ENCODE measurements around the gene ENPP5. TPM values are rescaled to one million over a fixed set of nuclear protein-coding genes. Genes with fewer than 3 reads are reported as not detected.
A peak's percentile ranks its signal among the peaks of the same experiment; 100 is the strongest.
"Not testable (repeated sequence)": the region's sequence is repeated elsewhere in the genome, so short reads cannot be mapped to it uniquely, and the experiment has no call there.

ENPP5 gene
- total and polyA plus RNA-seq, 7 experiments from 2014 or later: 0.50 to 1.7 (median 0.92) TPM; not detected in 2

DNA sequence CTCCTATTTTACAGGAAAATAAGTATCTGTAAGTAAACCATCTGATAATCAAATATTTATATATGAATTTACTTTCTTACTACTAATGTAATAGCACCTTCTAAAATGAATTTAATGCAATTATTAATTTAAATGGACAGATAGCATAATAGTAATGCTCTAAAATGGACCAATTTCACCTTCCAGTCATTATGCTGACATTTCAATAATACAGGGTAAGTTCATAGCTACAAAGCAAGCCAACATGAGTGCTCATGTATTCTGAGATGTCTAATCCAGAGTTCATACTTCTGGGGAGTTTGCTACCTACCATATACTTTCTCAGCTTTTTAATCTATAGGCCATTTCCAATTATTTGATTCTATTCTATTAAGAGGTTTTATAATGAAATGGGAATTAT lies 11.6 kb downstream of the ENPP5 start:
- CTCF ChIA-PET: interaction anchor here (0.9 kb wide), 1 partner anchor 69 kb away, joined by 3 read pairs; no protein-coding TSS in a partner anchor
- no peaks in the 10 kb centered on the region for H3K9me3 ChIP-seq (ENCODE audit: control insufficient read depth in 2 of 3, low read length in 3 of 3)
- ATAC-seq (no peak), DNase-seq (no peak)
- H3K4me3 ChIP-seq (ENCODE audit: low read length): no peak overlapping the region
- no peaks in the 10 kb centered on the region for H3K36me3 ChIP-seq (ENCODE audit: control insufficient read depth in 2 of 3, insufficient read depth in 3 of 3, low read length in 3 of 3)
- H3K27me3 ChIP-seq (ENCODE audit: control insufficient read depth in 2 of 2, insufficient read depth in 2 of 2, low read length in 2 of 2): no peaks in the 10 kb centered on the region
- intact Hi-C loops (cut with micrococcal nuclease): no loop called here
- no peak overlapping the region for H3K27ac Mint-ChIP-seq
- H3K4me3 Mint-ChIP-seq: no peak overlapping the region
- H3K4me1 ChIP-seq (ENCODE audit: control insufficient read depth in 2 of 2, insufficient read depth in 2 of 2, low read length in 2 of 2): no peaks in the 10 kb centered on the region
- H3K36me3 Mint-ChIP-seq: peaks cover 0 to 5% (median 4%) of the 10 kb centered on the region in 5 donors
- POLR2A ChIA-PET: no interaction called here
- H3K9me3 Mint-ChIP-seq: peaks cover 0 to 2% (median 0%) of the 10 kb centered on the region in 11 donors
- H3K27ac ChIP-seq (ENCODE audit: low read depth, low read length): no peak overlapping the region
- peaks cover 8 to 40% (median 33%) of the 10 kb centered on the region in 5 donors for H3K27me3 Mint-ChIP-seq
- H3K4me1 Mint-ChIP-seq: no peaks in the 10 kb centered on the region

DNA sequence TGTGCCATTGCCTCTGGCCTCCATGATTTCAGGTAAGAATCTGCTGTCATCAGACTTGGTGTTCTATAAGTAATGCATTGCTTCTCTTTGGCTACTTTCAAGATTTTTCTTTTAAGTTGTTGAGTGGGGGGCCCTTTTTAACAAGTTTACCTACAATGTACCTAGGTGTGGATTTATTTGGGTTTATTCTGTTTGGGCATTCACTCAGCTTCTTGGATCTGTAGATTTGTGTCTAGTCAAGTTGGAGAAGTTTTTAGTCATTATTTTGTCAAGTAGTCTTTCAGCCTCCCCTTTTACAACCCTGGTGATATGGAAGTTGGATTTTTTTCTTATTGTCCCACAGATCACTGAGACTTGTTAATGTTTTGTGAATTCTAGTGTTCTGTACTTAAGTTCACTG lies 14.1 kb downstream of the ENPP5 start:
- POLR2A ChIA-PET: no interaction called here
- no peaks in the 10 kb centered on the region for H3K36me3 ChIP-seq (ENCODE audit: control insufficient read depth in 2 of 3, insufficient read depth in 3 of 3, low read length in 3 of 3)
- intact Hi-C loops (cut with micrococcal nuclease): no loop called here
- Mint-ChIP-seq H3K4me1 (no peaks in the 10 kb centered on the region), H3K9me3 (peaks cover 0 to 2% (median 0%) of the 10 kb centered on the region in 11 donors), H3K36me3 (peaks cover 0 to 5% (median 0%) of the 10 kb centered on the region in 5 donors), H3K27ac (no peak overlapping the region), H3K4me3 (no peak overlapping the region), H3K27me3 (peaks cover 8 to 52% (median 33%) of the 10 kb centered on the region in 5 donors)
- no peak overlapping the region for H3K27ac ChIP-seq (ENCODE audit: low read depth, low read length)
- no peak for DNase-seq
- H3K9me3 ChIP-seq (ENCODE audit: control insufficient read depth in 2 of 3, low read length in 3 of 3): no peaks in the 10 kb centered on the region
- CTCF ChIA-PET: no interaction called here
- H3K27me3 ChIP-seq (ENCODE audit: control insufficient read depth in 2 of 2, insufficient read depth in 2 of 2, low read length in 2 of 2): no peaks in the 10 kb centered on the region
- no peaks in the 10 kb centered on the region for H3K4me1 ChIP-seq (ENCODE audit: control insufficient read depth in 2 of 2, insufficient read depth in 2 of 2, low read length in 2 of 2)
- ATAC-seq: no peak
- H3K4me3 ChIP-seq (ENCODE audit: low read length): no peak overlapping the region

DNA sequence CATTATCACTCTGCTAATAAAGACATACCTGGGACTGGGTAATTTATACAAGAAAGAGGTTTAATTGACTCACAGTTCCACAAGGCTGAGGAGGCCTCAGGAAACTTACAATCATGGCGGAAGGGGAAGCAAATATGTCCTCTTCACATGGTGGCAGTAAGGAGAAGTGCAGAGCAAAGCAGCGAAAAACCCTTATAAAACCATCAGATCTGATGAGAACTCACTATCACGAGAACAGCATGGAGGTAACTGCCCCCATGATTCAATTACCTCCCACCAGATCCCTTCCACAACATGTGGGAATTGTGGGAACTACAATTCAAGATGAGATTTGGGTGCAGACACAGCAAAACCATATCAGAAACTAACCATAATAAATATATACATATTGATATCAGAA lies 21.7 kb downstream of the ENPP5 start:
- H3K36me3 ChIP-seq (ENCODE audit: control insufficient read depth in 2 of 3, insufficient read depth in 3 of 3, low read length in 3 of 3); intact Hi-C loops (cut with micrococcal nuclease); H3K9me3 Mint-ChIP-seq; DNase-seq; POLR2A ChIA-PET; H3K4me3 ChIP-seq (ENCODE audit: low read length); H3K4me3 Mint-ChIP-seq; H3K4me1 Mint-ChIP-seq; H3K27me3 ChIP-seq (ENCODE audit: control insufficient read depth in 2 of 2, insufficient read depth in 2 of 2, low read length in 2 of 2); CTCF ChIA-PET; H3K27ac Mint-ChIP-seq; ATAC-seq; H3K36me3 Mint-ChIP-seq; H3K4me1 ChIP-seq (ENCODE audit: control insufficient read depth in 2 of 2, insufficient read depth in 2 of 2, low read length in 2 of 2); H3K9me3 ChIP-seq (ENCODE audit: control insufficient read depth in 2 of 3, low read length in 3 of 3); H3K27ac ChIP-seq (ENCODE audit: low read depth, low read length): not testable (repeated sequence)
- peaks cover 0 to 29% (median 0%) of the 10 kb centered on the region in 5 donors for H3K27me3 Mint-ChIP-seq

DNA sequence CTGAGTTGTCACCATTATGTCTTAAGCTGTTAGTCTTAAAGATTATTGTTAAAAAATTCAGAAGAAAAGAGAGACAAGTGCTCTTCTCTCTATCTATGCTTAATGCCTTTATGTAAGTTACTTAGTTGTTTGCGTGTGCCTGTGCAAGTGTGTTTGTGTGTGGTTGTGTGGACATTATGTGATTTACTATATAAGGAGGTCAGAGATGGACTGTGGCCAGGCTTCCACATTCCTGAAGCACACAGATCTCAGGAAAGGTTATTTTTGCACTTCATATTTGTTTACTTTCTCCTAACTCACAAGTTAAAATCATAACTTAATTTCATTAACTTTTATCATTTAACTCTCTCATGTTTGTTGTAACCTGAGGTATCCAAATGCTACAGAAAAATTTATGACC lies 26.5 kb downstream of the ENPP5 start:
- Histone ChIP-seq H3K36me3 (ENCODE audit: control insufficient read depth in 2 of 3, insufficient read depth in 3 of 3, low read length in 3 of 3) (peaks cover 0 to 12% (median 0%) of the 10 kb centered on the region in 3 experiments), H3K4me1 (ENCODE audit: control insufficient read depth in 2 of 2, insufficient read depth in 2 of 2, low read length in 2 of 2) (no peaks in the 10 kb centered on the region), H3K27me3 (ENCODE audit: control insufficient read depth in 2 of 2, insufficient read depth in 2 of 2, low read length in 2 of 2) (no peaks in the 10 kb centered on the region), H3K27ac (ENCODE audit: low read depth, low read length) (no peak overlapping the region), H3K4me3 (ENCODE audit: low read length) (no peak overlapping the region), H3K9me3 (ENCODE audit: control insufficient read depth in 2 of 3, low read length in 3 of 3) (no peaks in the 10 kb centered on the region)
- Mint-ChIP-seq H3K4me3 (no peak overlapping the region), H3K27me3 (peaks cover 0 to 8% (median 0%) of the 10 kb centered on the region in 5 donors), H3K27ac (no peak overlapping the region), H3K4me1 (peaks cover 0 to 4% (median 0%) of the 10 kb centered on the region in 7 donors), H3K9me3 (no peaks in the 10 kb centered on the region), H3K36me3 (peaks cover 0 to 15% (median 5%) of the 10 kb centered on the region in 5 donors)
- DNase-seq (no peak), ATAC-seq (no peak)
- ChIA-PET CTCF (no interaction called here), POLR2A (no interaction called here)
- intact Hi-C loops (cut with micrococcal nuclease): no loop called here

DNA sequence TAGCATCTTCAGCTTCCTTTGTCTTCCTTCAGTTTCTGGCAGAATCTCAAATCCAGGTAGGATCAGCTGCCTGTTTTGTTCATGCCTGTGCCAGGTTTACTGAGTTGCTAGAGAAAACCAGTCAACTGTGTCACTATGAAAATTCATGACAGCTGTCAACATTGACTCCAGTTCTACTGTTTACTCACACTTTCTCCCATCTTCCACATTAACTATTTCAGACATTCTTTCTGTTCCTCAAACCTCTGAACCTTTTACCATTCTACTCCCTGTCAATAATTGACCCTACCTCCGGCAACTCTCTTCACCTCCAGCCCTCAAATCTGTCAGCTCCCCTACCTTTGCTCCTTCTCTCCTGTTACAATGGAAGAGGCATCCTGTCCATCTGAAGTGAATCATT lies 32.5 kb downstream of the ENPP5 start:
- Mint-ChIP-seq H3K4me3 (no peak overlapping the region), H3K27me3 (no peaks in the 10 kb centered on the region)

DNA sequence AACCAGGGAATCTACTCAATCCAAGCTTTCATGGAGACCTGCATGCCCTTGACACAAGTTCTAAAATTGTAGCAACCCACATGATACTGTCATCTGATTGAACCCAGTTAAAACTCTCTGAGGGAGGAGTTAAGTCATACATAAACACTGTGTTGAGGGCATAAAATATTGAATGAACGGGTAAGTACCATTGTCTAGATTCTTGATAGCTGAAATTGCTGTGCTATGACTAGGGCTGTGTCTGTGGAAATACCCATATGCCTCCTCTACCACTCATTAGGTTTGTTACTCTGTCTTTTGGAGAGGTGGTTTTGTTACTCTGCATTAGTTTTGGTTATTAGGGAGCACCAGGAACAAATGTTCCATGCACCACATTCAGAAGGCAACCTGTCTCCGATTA lies 33.4 kb downstream of the ENPP5 start:
- Histone ChIP-seq H3K27me3 (ENCODE audit: control insufficient read depth in 2 of 2, insufficient read depth in 2 of 2, low read length in 2 of 2) (no peaks in the 10 kb centered on the region), H3K4me3 (ENCODE audit: low read length) (no peak overlapping the region), H3K4me1 (ENCODE audit: control insufficient read depth in 2 of 2, insufficient read depth in 2 of 2, low read length in 2 of 2) (no peaks in the 10 kb centered on the region), H3K9me3 (ENCODE audit: control insufficient read depth in 2 of 3, low read length in 3 of 3) (no peaks in the 10 kb centered on the region), H3K27ac (ENCODE audit: low read depth, low read length) (no peak overlapping the region), H3K36me3 (ENCODE audit: control insufficient read depth in 2 of 3, insufficient read depth in 3 of 3, low read length in 3 of 3) (peaks cover 0 to 3% (median 0%) of the 10 kb centered on the region in 3 experiments)
- DNase-seq (no peak), ATAC-seq (no peak)
- intact Hi-C loops (cut with micrococcal nuclease): no loop called here
- Mint-ChIP-seq H3K27ac (no peak overlapping the region), H3K27me3 (no peaks in the 10 kb centered on the region), H3K9me3 (no peaks in the 10 kb centered on the region), H3K4me1 (peaks cover 0 to 51% (median 36%) of the 10 kb centered on the region in 7 donors), H3K4me3 (no peak overlapping the region), H3K36me3 (peaks cover 0 to 8% (median 3%) of the 10 kb centered on the region in 5 donors)
- CTCF ChIA-PET: no interaction called here
- POLR2A ChIA-PET: no interaction called here

More for the DNA sequence above, 32.5 kb downstream of the ENPP5 start:
- ChIA-PET CTCF (interaction anchor here (1.3 kb wide), 1 partner anchor 9 kb away, joined by 5 read pairs; no protein-coding TSS in a partner anchor), POLR2A (interaction anchor here (1.1 kb wide), 1 partner anchor 48 kb away, joined by 3 read pairs; no protein-coding TSS in a partner anchor)
- H3K27me3 ChIP-seq (ENCODE audit: control insufficient read depth in 2 of 2, insufficient read depth in 2 of 2, low read length in 2 of 2): no peaks in the 10 kb centered on the region
- DNase-seq (no peak), ATAC-seq (no peak)
- H3K27ac Mint-ChIP-seq: peak overlapping the region in 1 of 9 donors; percentile 53
- peaks cover 0 to 11% (median 0%) of the 10 kb centered on the region in 3 experiments for H3K36me3 ChIP-seq (ENCODE audit: control insufficient read depth in 2 of 3, insufficient read depth in 3 of 3, low read length in 3 of 3)
- no peak overlapping the region for H3K27ac ChIP-seq (ENCODE audit: low read depth, low read length)
- intact Hi-C loops (cut with micrococcal nuclease): no loop called here
- peaks cover 0 to 46% (median 36%) of the 10 kb centered on the region in 7 donors for H3K4me1 Mint-ChIP-seq
- no peaks in the 10 kb centered on the region for H3K9me3 ChIP-seq (ENCODE audit: control insufficient read depth in 2 of 3, low read length in 3 of 3)
- H3K9me3 Mint-ChIP-seq: no peaks in the 10 kb centered on the region
- H3K36me3 Mint-ChIP-seq: peaks cover 0 to 14% (median 5%) of the 10 kb centered on the region in 5 donors
- H3K4me3 ChIP-seq (ENCODE audit: low read length): no peak overlapping the region
- H3K4me1 ChIP-seq (ENCODE audit: control insufficient read depth in 2 of 2, insufficient read depth in 2 of 2, low read length in 2 of 2): no peaks in the 10 kb centered on the region

DNA sequence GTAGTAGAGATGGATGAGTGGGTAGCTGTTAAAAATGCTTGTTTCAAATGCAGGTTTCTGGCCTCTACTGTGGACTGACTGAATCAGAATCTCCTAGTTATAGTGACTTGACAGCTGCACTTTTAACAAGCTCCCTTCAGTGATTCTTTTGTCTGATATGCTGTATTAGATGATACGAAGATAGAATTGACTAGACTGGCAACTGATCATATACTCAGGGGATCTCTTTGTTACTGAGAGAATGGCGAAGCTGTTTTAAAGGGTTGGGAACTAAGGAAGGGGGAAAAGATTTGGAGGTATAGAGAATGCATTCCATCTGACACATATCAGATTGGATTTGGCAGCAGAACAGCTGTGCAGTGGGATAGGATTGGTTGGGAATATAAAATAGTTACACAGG lies 33.9 kb downstream of the ENPP5 start:
- Mint-ChIP-seq H3K36me3 (peaks cover 0 to 6% (median 3%) of the 10 kb centered on the region in 5 donors), H3K27ac (no peak overlapping the region), H3K27me3 (no peaks in the 10 kb centered on the region), H3K4me1 (peaks cover 0 to 51% (median 36%) of the 10 kb centered on the region in 7 donors), H3K9me3 (no peaks in the 10 kb centered on the region), H3K4me3 (no peak overlapping the region)
- ATAC-seq: no peak
- Histone ChIP-seq H3K4me1 (ENCODE audit: control insufficient read depth in 2 of 2, insufficient read depth in 2 of 2, low read length in 2 of 2) (no peaks in the 10 kb centered on the region), H3K27me3 (ENCODE audit: control insufficient read depth in 2 of 2, insufficient read depth in 2 of 2, low read length in 2 of 2) (no peaks in the 10 kb centered on the region), H3K9me3 (ENCODE audit: control insufficient read depth in 2 of 3, low read length in 3 of 3) (no peaks in the 10 kb centered on the region), H3K4me3 (ENCODE audit: low read length) (no peak overlapping the region), H3K36me3 (ENCODE audit: control insufficient read depth in 2 of 3, insufficient read depth in 3 of 3, low read length in 3 of 3) (peaks cover 0 to 2% (median 0%) of the 10 kb centered on the region in 3 experiments), H3K27ac (ENCODE audit: low read depth, low read length) (no peak overlapping the region)
- CTCF ChIA-PET: no interaction called here
- intact Hi-C loops (cut with micrococcal nuclease): no loop called here
- POLR2A ChIA-PET: no interaction called here
- no peak for DNase-seq

Measured in naive thymus-derived CD4-positive, alpha-beta T cell (primary cell).